HCT116 (cell line): ENCODE measurements around the gene PBX1. TPM values are rescaled to one million over a fixed set of nuclear protein-coding genes. Genes with fewer than 3 reads are reported as not detected.

Source experiments
- ATAC-seq: fragments of 200-7000 bp; cut with Tn5 transposase; 2 replicates; pipeline ENCODE4 v1.9.1; 2020; ENCODE audit warnings: mild to moderate bottlenecking, moderate library complexity
- BruUV-seq: library from RNA; stranded (reverse); fragments of 400-500 nt; replicated peaks from 2 replicates; lab custom pipeline; 2021; lab: Mats Ljungman, UMichigan
- CTCF ChIA-PET: fragments of 300-600 bp; sonication (Branson Sonifier 250); formaldehyde crosslinking; loops from one replicate; lab custom pipeline; 2021; ENCODE audit warnings: antibody characterized with exemption; lab: Charles Lee
- POLR2A ChIA-PET: fragments of 300-600, 350-600 bp; sonication (Branson Sonifier 250); formaldehyde crosslinking; loops from one replicate; lab custom pipeline; 2021; ENCODE audit warnings: antibody characterized with exemption; lab: Charles Lee
- RAD21 ChIA-PET, 2 experiments: fragments of 300-600 bp; sonication (Branson Sonifier 250); formaldehyde crosslinking; loops; one replicate each; lab custom pipeline; 2023; ENCODE audit warnings: low total read pairs in 2 of 2; ENCODE audit not compliant: uncharacterized antibody in 2 of 2, unreplicated experiment in 2 of 2, low non-redundant PET in 1 of 2; lab: Charles Lee
- DNase-seq: peaks from one replicate; pipeline ENCODE4 v3.0.0-alpha.2; 2010; ENCODE audit warnings: low read depth, low spot score
- H2AFZ ChIP-seq: fragments of 200-600 bp; shearing (Covaris generic), sonication (generic); 2 replicates; pipeline ENCODE4 v1.6.1; 2017; ENCODE audit warnings: low read depth, mixed run types, mixed read lengths, antibody characterized with exemption, low read length; ENCODE audit not compliant: poor library complexity, severe bottlenecking
- H3K27ac ChIP-seq: 2 replicates; pipeline ENCODE4 v1.5.1; 2012; ENCODE audit warnings: low read depth, low read length
- H3K27me3 ChIP-seq: fragments of 200-600 bp; sonication (generic); 2 replicates; pipeline ENCODE4 v1.6.1; 2016; ENCODE audit warnings: mixed run types, low read length, mixed read lengths; ENCODE audit not compliant: insufficient read depth
- H3K36me3 ChIP-seq, 2 experiments: fragments of 200-500 bp in 1 of 2; fragments of 200-600 bp in 1 of 2; sonication (Bioruptor generic) in 1 of 2; sonication (generic) in 1 of 2; 2 replicates each; pipeline versions ENCODE4 v1.5.1 to v1.6.1; 2014 to 2016; ENCODE audit warnings: low read length in 2 of 2, inconsistent platforms in 1 of 2, mixed read lengths in 1 of 2, mixed run types in 1 of 2; ENCODE audit not compliant: insufficient read depth in 2 of 2, control insufficient read depth in 1 of 2
- H3K4me1 ChIP-seq, 2 experiments: fragments of 200-600 bp in 1 of 2; sonication (generic) in 1 of 2; 2 replicates each; pipeline versions ENCODE4 v1.5.1 to v1.6.1; 2012 to 2017; ENCODE audit warnings: low read length in 2 of 2, inconsistent platforms in 1 of 2, mild to moderate bottlenecking in 1 of 2, mixed read lengths in 1 of 2, mixed run types in 1 of 2, moderate library complexity in 1 of 2; ENCODE audit not compliant: insufficient read depth in 2 of 2, control insufficient read depth in 1 of 2
- H3K4me2 ChIP-seq: fragments of 200-600 bp; sonication (generic); 2 replicates; pipeline ENCODE4 v1.6.1; 2017; ENCODE audit warnings: mixed run types, low read length, mixed read lengths
- H3K4me3 ChIP-seq, 2 experiments: fragments of 200-600 bp in 1 of 2; sonication (generic) in 1 of 2; replicated peaks in 1 of 2; 2 replicates each; pipeline ENCODE4 v1.5.1; 2011 to 2016; ENCODE audit warnings: low read length in 2 of 2, control low read depth in 1 of 2, low read depth in 1 of 2, mild to moderate bottlenecking in 1 of 2, mixed read lengths in 1 of 2, mixed run types in 1 of 2
- H3K79me2 ChIP-seq: fragments of 200-600 bp; sonication (generic); 2 replicates; pipeline ENCODE4 v1.6.1; 2017; ENCODE audit warnings: mild to moderate bottlenecking, mixed run types, low read length, moderate library complexity, mixed read lengths; ENCODE audit not compliant: insufficient read depth
- H3K9ac ChIP-seq: fragments of 200-600 bp; sonication (generic); 2 replicates; pipeline ENCODE4 v1.6.1; 2016; ENCODE audit warnings: low read length, mixed read lengths
- H3K9me2 ChIP-seq: fragments of 200-600 bp; sonication (generic), shearing (Covaris generic); 2 replicates; pipeline ENCODE4 v1.6.1; 2017; ENCODE audit warnings: mixed run types, mild to moderate bottlenecking, moderate library complexity; ENCODE audit not compliant: insufficient read depth
- H3K9me3 ChIP-seq, 2 experiments: fragments of 200-500 bp in 1 of 2; fragments of 200-600 bp in 1 of 2; sonication (Bioruptor generic) in 1 of 2; sonication (generic) in 1 of 2; 2 replicates each; pipeline ENCODE4 v1.6.1; 2014 to 2017; ENCODE audit warnings: low read length in 2 of 2, mixed read lengths in 2 of 2, inconsistent platforms in 1 of 2, low read depth in 1 of 2, mild to moderate bottlenecking in 1 of 2, mixed run types in 1 of 2, moderate library complexity in 1 of 2; ENCODE audit not compliant: control insufficient read depth in 1 of 2, insufficient read depth in 1 of 2
- H4K20me1 ChIP-seq: fragments of 200-600 bp; sonication (generic), shearing (Covaris generic); 2 replicates; pipeline ENCODE4 v1.6.1; 2017; ENCODE audit warnings: mixed run types, mild to moderate bottlenecking, moderate library complexity; ENCODE audit not compliant: insufficient read depth
- EGR1 ChIP-seq: IDR thresholded peaks from 2 replicates; pipeline ENCODE4 v1.6.1; 2012; ENCODE audit warnings: low read depth
- EZH2 ChIP-seq: fragments of 200-600 bp; sonication (generic); IDR thresholded peaks from 2 replicates; pipeline ENCODE4 v1.6.1; 2017; ENCODE audit warnings: antibody characterized with exemption, mixed run types
- EZH2phosphoT487 ChIP-seq: fragments of 200-600 bp; IDR thresholded peaks from 2 replicates; pipeline ENCODE4 v1.6.1; 2018; ENCODE audit warnings: antibody characterized with exemption, borderline replicate concordance
- FOSL1 ChIP-seq: IDR thresholded peaks from 2 replicates; pipeline ENCODE4 v1.6.1; 2012; ENCODE audit warnings: low read depth
- JUND ChIP-seq: IDR thresholded peaks from 2 replicates; pipeline ENCODE4 v1.6.1; 2012
- POLR2A ChIP-seq: IDR thresholded peaks from 2 replicates; pipeline ENCODE4 v1.7.0; 2011; ENCODE audit warnings: borderline replicate concordance; ENCODE audit not compliant: insufficient read depth, insufficient read length; ENCODE audit errors: extremely low read depth
- POLR2AphosphoS5 ChIP-seq: IDR thresholded peaks from 2 replicates; pipeline ENCODE4 v1.6.1; 2011; ENCODE audit warnings: mild to moderate bottlenecking, low read depth, low read length, moderate library complexity
- REST ChIP-seq: IDR thresholded peaks from 2 replicates; pipeline ENCODE4 v1.6.1; 2012; ENCODE audit warnings: low read depth
- SIN3A ChIP-seq: IDR thresholded peaks from 2 replicates; pipeline ENCODE4 v1.6.1; 2012; ENCODE audit warnings: low read depth
- SRF ChIP-seq: IDR thresholded peaks from 2 replicates; pipeline ENCODE4 v1.6.1; 2012; ENCODE audit warnings: low read depth
- TCF7L2 ChIP-seq: IDR thresholded peaks from 2 replicates; pipeline ENCODE4 v1.7.0; 2011; ENCODE audit warnings: borderline replicate concordance, inconsistent platforms; ENCODE audit not compliant: insufficient read depth, insufficient read length; ENCODE audit errors: extremely low read depth
- intact Hi-C: fragments of 100-400 bp; cut with micrococcal nuclease; formaldehyde crosslinking; loops from 2 replicates; pipeline ENCODE4 v1.10.0; 2022
- total RNA-seq: library from RNA; stranded (reverse); gene quantifications from one replicate; pipeline ENCODE4 v1.2.1, GENCODE V29; 2021; ENCODE audit not compliant: unreplicated experiment
- TF ChIP-seq, protein P1 (sequence below): IDR thresholded peaks from 2 replicates; pipeline ENCODE4 v1.6.1; 2012
- TF ChIP-seq, protein P2 (sequence below): IDR thresholded peaks from 2 replicates; pipeline ENCODE4 v1.6.1; 2011; ENCODE audit warnings: mild to moderate bottlenecking, low read length, moderate library complexity; ENCODE audit not compliant: insufficient replicate concordance; ENCODE audit errors: extremely low read depth
- TF ChIP-seq, protein P3 (sequence below): IDR thresholded peaks from 2 replicates; pipeline ENCODE4 v1.6.1; 2012

PBX1 gene
- total RNA-seq, 1 experiment from 2014 or later, result 29.6 TPM

DNA sequence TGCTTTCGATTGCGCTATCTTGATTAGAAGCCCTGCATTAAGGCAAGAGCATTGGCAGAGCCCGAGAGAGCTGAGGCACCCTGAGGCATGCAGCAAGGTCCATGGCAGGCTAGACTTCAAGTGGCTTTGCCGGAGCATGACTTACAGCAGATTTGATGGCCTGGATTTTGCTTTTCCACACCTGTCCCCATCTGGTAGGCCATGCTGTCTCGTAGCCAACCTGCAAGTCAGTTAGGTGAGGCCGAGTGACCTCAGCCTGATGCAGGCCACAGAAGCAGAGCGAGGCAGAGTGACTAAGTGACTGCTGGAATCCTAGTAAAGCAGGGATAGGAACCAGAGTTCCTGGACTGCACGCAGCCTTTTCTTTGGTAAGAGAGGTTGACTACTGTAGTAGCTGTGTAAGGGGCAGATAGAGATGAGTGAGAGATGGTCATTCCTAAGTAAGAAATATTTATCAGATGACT lies 148.9 kb downstream of the PBX1 start:
- ATAC-seq, result peak; percentile 51; the same call in 1 of the 2 replicates
- Histone ChIP-seq H3K4me2 (peak overlapping the region; percentile 17), H3K9ac (peak overlapping the region; percentile 20; the same call in 1 of the 2 replicates)

GRCh38 chr1:164708596-164708995 lies 149.6 kb downstream of the PBX1 start:
- DNase-seq (no peak), ATAC-seq (no peak)
- Histone ChIP-seq H3K9me2 (no peaks in the 10 kb centered on the region), H4K20me1 (no peaks in the 10 kb centered on the region), H3K4me3 (no peak overlapping the region), H2AFZ (no peak overlapping the region), H3K9me3 (no peaks in the 10 kb centered on the region), H3K27me3 (no peaks in the 10 kb centered on the region), H3K4me2 (no peak overlapping the region), H3K9ac (no peak overlapping the region), H3K79me2 (no peaks in the 10 kb centered on the region), H3K4me1 (peaks cover 8 to 24% of the 10 kb centered on the region in 2 experiments; a peak in 3 of 4 replicates), H3K27ac (no peak overlapping the region), H3K36me3 (no peaks in the 10 kb centered on the region)
- ChIA-PET CTCF (no interaction called here), POLR2A (no interaction called here), RAD21 (no interaction called here)
- BruUV-seq, result no TSS peak
- intact Hi-C loops, result no loop called here
- TF ChIP-seq SRF, result no peak
- no peak for TF ChIP-seq POLR2A
- TF ChIP-seq, protein P1, sequence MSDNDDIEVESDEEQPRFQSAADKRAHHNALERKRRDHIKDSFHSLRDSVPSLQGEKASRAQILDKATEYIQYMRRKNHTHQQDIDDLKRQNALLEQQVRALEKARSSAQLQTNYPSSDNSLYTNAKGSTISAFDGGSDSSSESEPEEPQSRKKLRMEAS, result no peak
- TF ChIP-seq, protein P2, sequence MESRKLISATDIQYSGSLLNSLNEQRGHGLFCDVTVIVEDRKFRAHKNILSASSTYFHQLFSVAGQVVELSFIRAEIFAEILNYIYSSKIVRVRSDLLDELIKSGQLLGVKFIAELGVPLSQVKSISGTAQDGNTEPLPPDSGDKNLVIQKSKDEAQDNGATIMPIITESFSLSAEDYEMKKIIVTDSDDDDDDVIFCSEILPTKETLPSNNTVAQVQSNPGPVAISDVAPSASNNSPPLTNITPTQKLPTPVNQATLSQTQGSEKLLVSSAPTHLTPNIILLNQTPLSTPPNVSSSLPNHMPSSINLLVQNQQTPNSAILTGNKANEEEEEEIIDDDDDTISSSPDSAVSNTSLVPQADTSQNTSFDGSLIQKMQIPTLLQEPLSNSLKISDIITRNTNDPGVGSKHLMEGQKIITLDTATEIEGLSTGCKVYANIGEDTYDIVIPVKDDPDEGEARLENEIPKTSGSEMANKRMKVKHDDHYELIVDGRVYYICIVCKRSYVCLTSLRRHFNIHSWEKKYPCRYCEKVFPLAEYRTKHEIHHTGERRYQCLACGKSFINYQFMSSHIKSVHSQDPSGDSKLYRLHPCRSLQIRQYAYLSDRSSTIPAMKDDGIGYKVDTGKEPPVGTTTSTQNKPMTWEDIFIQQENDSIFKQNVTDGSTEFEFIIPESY, result no peak
- TF ChIP-seq FOSL1, result no peak
- TF ChIP-seq REST, result no peak
- TF ChIP-seq EZH2, result no peak
- TF ChIP-seq EGR1, result no peak
- no peak for TF ChIP-seq JUND
- TF ChIP-seq SIN3A, result no peak
- no peak for TF ChIP-seq EZH2phosphoT487
- TF ChIP-seq, protein P3, sequence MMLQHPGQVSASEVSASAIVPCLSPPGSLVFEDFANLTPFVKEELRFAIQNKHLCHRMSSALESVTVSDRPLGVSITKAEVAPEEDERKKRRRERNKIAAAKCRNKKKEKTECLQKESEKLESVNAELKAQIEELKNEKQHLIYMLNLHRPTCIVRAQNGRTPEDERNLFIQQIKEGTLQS, result no peak
- no peak for TF ChIP-seq POLR2AphosphoS5
- no peak for TF ChIP-seq TCF7L2

More for the DNA sequence above, 148.9 kb downstream of the PBX1 start:
- H3K9me2 ChIP-seq, result no peaks in the 10 kb centered on the region
- TF ChIP-seq JUND, result no peak
- TF ChIP-seq, protein P1, result 0 out of 2 replicates have a peak, but pooled peaks have one; percentile 16
- ChIA-PET CTCF (no interaction called here), RAD21 (no interaction called here), POLR2A (no interaction called here)
- peak; percentile 6 for DNase-seq
- intact Hi-C loops, result no loop called here
- no peaks in the 10 kb centered on the region for H3K9me3 ChIP-seq
- no TSS peak for BruUV-seq
- no peaks in the 10 kb centered on the region for H3K36me3 ChIP-seq
- no peaks in the 10 kb centered on the region for H3K27me3 ChIP-seq
- no peaks in the 10 kb centered on the region for H3K79me2 ChIP-seq
- H3K4me3 ChIP-seq, result no peak overlapping the region
- H4K20me1 ChIP-seq, result no peaks in the 10 kb centered on the region
- H3K27ac ChIP-seq, result peak overlapping the region; percentile 39; the same call in 1 of the 2 replicates
- H2AFZ ChIP-seq, result no peak overlapping the region
- H3K4me1 ChIP-seq, result peaks cover 8 to 24% of the 10 kb centered on the region in 2 experiments; a peak in 3 of 4 replicates
